GM12872 (cell line): ENCODE results near the gene KIF25.

ENCODE experiments used
- TF ChIP-seq, protein P1 (sequence below): IDR thresholded peaks from 3 replicates; pipeline ENCODE4 v1.5.1; 2011; ENCODE audit warnings: low read depth, mild to moderate bottlenecking, low read length, moderate library complexity; ENCODE audit not compliant: insufficient read depth

KIF25 gene, protein sequence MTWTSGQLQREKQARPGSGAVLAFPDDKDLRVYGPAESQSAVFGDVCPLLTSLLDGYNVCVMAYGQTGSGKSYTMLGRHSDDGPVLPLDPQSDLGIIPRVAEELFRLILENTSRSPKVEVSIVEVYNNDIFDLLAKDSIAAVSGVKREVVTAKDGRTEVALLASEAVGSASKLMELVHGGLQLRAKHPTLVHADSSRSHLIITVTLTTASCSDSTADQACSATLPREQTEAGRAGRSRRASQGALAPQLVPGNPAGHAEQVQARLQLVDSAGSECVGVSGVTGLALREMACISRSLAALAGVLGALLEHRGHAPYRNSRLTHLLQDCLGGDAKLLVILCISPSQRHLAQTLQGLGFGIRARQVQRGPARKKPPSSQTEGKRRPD

DNA sequence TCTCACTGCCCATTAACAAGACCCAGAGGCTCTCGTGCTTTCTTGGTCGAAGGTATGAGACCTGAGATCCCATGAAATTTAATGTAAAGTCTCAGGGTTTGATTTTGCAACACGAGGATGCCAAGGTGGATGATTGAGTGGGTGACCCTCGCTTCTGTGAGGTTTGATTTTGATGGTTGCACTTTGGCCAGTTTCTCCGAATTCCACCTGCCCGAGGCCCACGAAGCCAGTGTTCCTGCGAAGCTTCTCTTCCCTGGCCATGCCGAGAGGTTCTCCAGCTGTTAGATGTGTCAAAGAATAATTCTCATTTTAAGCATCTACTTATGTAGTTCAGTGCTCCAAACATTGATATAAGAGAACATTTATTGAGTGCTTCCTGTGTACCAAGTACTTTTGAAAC lies at the start of gene KIF25:
Gene KIF25 (plus strand): TSS at position 30 of the 400 bp plus-strand sequence. CDS start 31,915 bp downstream, outside the sequence.
- TF ChIP-seq, protein P1, sequence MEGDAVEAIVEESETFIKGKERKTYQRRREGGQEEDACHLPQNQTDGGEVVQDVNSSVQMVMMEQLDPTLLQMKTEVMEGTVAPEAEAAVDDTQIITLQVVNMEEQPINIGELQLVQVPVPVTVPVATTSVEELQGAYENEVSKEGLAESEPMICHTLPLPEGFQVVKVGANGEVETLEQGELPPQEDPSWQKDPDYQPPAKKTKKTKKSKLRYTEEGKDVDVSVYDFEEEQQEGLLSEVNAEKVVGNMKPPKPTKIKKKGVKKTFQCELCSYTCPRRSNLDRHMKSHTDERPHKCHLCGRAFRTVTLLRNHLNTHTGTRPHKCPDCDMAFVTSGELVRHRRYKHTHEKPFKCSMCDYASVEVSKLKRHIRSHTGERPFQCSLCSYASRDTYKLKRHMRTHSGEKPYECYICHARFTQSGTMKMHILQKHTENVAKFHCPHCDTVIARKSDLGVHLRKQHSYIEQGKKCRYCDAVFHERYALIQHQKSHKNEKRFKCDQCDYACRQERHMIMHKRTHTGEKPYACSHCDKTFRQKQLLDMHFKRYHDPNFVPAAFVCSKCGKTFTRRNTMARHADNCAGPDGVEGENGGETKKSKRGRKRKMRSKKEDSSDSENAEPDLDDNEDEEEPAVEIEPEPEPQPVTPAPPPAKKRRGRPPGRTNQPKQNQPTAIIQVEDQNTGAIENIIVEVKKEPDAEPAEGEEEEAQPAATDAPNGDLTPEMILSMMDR: no peak

- TF ChIP-seq, protein P1: no peak
Observed at GRCh38 chr6:167947716-167948115, 49.8 kb upstream of the KIF25 start.

- TF ChIP-seq, protein P1: no peak
Observed at GRCh38 chr6:167948716-167949115, 48.8 kb upstream of the KIF25 start.

GRCh38 chr6:167949121-167949684 lies 48.3 kb upstream of the KIF25 start:
- TF ChIP-seq, protein P1: no peak

- TF ChIP-seq, protein P1: no peak
Observed at GRCh38 chr6:167951781-167952511, 45.5 kb upstream of the KIF25 start.

- TF ChIP-seq, protein P1: no peak
Observed at GRCh38 chr6:167952512-167952859, 45.0 kb upstream of the KIF25 start.

DNA sequence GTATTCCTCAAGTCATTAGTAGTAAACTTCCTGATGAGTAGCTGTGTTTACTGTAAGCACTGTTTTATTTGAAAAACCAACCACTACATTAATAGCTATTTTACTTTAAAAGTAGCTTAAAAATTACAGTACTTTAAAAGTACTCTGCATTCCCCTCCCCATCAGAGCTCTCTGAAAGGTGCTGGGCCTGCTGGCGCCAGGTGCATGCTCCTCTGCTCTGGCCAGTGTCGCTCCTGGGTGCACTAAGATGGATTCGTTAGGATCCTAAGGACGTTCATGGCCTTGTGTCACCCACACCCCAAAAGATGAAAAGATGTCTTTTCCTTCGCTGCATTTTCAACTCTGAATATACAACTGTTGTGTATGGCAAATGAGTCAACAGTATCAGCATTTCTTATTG lies 43.9 kb upstream of the KIF25 start:
- TF ChIP-seq, protein P1: no peak
